Measurements from ENCODE around the gene RHBDD3. TPM values are rescaled to one million over a fixed set of nuclear protein-coding genes. Genes with fewer than 3 reads are reported as not detected.

Gene RHBDD3
- total RNA-seq, 1 donor from 2014 or later = 41.0 TPM

GRCh38 chr22:29216873-29217666 is 50.7 kb downstream of the RHBDD3 start:
- TF ChIP-seq CTCF (IDR thresholded peaks at IDR 0.05) = no peak
- H3K9me3 Mint-ChIP-seq (ENCODE audit: unreplicated experiment) = no peaks in the 10 kb centered on the region
- H3K4me3 Mint-ChIP-seq (ENCODE audit: unreplicated experiment) = no peak overlapping the region
- no peaks in the 10 kb centered on the region for H3K36me3 Mint-ChIP-seq (ENCODE audit: unreplicated experiment)
- H3K27me3 Mint-ChIP-seq (ENCODE audit: unreplicated experiment) = peaks cover 9% of the 10 kb centered on the region
- H3K4me1 Mint-ChIP-seq (ENCODE audit: unreplicated experiment) = no peaks in the 10 kb centered on the region
- no peak overlapping the region for H3K27ac Mint-ChIP-seq (ENCODE audit: unreplicated experiment)
- DNase-seq (ENCODE audit: extremely low spot score, unreplicated experiment) = no peak

GRCh38 chr22:29216011-29216872 is 51.5 kb downstream of the RHBDD3 start:
- Mint-ChIP-seq H3K36me3 (ENCODE audit: unreplicated experiment) (no peaks in the 10 kb centered on the region), H3K4me3 (ENCODE audit: unreplicated experiment) (no peak overlapping the region), H3K27ac (ENCODE audit: unreplicated experiment) (no peak overlapping the region), H3K4me1 (ENCODE audit: unreplicated experiment) (no peaks in the 10 kb centered on the region), H3K9me3 (ENCODE audit: unreplicated experiment) (no peaks in the 10 kb centered on the region), H3K27me3 (ENCODE audit: unreplicated experiment) (peaks cover 9% of the 10 kb centered on the region)
- no peak for TF ChIP-seq CTCF (IDR thresholded peaks at IDR 0.05)
- no peak for DNase-seq (ENCODE audit: extremely low spot score, unreplicated experiment)

GRCh38 chr22:29215012-29215860 is 52.5 kb downstream of the RHBDD3 start:
- Mint-ChIP-seq H3K27me3 (ENCODE audit: unreplicated experiment) (peaks cover 9% of the 10 kb centered on the region), H3K9me3 (ENCODE audit: unreplicated experiment) (no peaks in the 10 kb centered on the region), H3K4me1 (ENCODE audit: unreplicated experiment) (no peaks in the 10 kb centered on the region), H3K36me3 (ENCODE audit: unreplicated experiment) (no peaks in the 10 kb centered on the region), H3K4me3 (ENCODE audit: unreplicated experiment) (no peak overlapping the region), H3K27ac (ENCODE audit: unreplicated experiment) (no peak overlapping the region)
- no peak for TF ChIP-seq CTCF (IDR thresholded peaks at IDR 0.05)
- no peak for DNase-seq (ENCODE audit: extremely low spot score, unreplicated experiment)

GRCh38 chr22:29214232-29214631 is 53.5 kb downstream of the RHBDD3 start:
- Mint-ChIP-seq H3K4me3 (ENCODE audit: unreplicated experiment) (no peak overlapping the region), H3K27ac (ENCODE audit: unreplicated experiment) (no peak overlapping the region), H3K27me3 (ENCODE audit: unreplicated experiment) (peaks cover 9% of the 10 kb centered on the region), H3K9me3 (ENCODE audit: unreplicated experiment) (no peaks in the 10 kb centered on the region), H3K36me3 (ENCODE audit: unreplicated experiment) (no peaks in the 10 kb centered on the region), H3K4me1 (ENCODE audit: unreplicated experiment) (no peaks in the 10 kb centered on the region)
- TF ChIP-seq CTCF (IDR thresholded peaks at IDR 0.05) = no peak
- DNase-seq (ENCODE audit: extremely low spot score, unreplicated experiment) = no peak
